NOMO-1 (cell line): ENCODE results near the gene PLCL1.
"Not testable (repeated sequence)": the region's sequence is repeated elsewhere in the genome, so short reads cannot be mapped to it uniquely, and the experiment has no call there.

Source experiments
- DNase-seq, 2 experiments: peaks; one replicate each; lab custom pipeline; 2025; ENCODE audit not compliant: unreplicated experiment in 2 of 2; lab: John Stamatoyannopoulos, UW

PLCL1 gene

GRCh38 chr2:197986977-197987376 lies 182.6 kb downstream of the PLCL1 start:
- DNase-seq, result no peak

- no peak for DNase-seq
Measured at GRCh38 chr2:197990356-197990755, 186.0 kb downstream of the PLCL1 start.

DNA sequence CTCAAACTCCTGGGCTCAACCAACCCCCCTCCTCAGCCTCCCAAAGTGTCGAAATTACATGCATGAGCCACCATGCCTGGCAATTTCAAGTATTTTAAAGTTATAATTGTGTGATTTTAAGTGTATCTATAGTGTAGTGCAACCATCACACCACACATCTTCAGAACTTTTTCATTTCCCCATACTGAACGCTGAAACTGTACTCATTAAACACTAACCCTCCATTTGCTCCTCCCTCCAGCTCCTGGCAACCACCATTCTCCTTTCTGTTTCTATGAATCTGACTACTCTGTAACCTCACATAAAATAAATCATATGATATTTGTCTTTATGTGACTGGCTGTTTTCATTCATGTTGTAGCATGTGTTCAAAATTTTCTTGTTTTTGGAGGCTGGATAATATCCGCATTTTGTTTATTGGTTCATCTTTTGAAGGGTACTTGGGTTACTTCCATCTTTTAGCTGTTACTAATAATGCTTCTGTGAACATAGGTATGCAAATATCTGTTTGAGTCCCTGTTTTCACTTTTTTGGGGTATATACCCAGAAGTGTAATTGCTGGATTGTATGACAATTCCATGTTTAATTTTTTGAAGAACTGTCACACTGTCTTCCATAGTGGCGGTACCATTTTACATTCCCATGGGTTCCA lies 188.2 kb downstream of the PLCL1 start:
- DNase-seq, result no peak

GRCh38 chr2:197993363-197993762 lies 189.0 kb downstream of the PLCL1 start:
- no peak for DNase-seq

- DNase-seq, result no peak
Measured at GRCh38 chr2:197993830-197994229, 189.4 kb downstream of the PLCL1 start.

GRCh38 chr2:197994751-197995150 lies 190.4 kb downstream of the PLCL1 start:
- DNase-seq, result no peak

GRCh38 chr2:197996583-197996982 lies 192.2 kb downstream of the PLCL1 start:
- DNase-seq, result no peak

GRCh38 chr2:197997083-197997541 lies 192.7 kb downstream of the PLCL1 start:
- DNase-seq, result no peak

- no peak for DNase-seq
Measured at GRCh38 chr2:197998702-197999101, 194.3 kb downstream of the PLCL1 start.

DNA sequence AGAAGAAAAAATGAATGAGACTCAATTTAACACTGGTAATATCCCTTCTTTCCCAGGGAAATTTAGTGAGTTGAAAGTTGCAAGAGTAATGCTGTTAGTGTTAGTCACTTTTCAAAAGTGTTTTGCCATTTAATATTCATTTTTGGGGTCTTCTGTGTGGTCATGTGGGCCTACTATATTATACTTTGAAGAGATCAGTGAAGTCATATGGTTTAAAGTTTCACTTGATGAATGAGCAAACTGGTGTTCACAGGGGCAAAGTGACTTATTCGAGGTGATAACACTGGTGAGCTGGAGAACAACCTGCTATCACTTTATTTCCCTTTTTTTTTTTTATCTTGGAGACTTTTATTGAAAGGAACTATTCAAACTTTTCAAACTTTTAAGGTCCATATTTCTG lies 196.0 kb downstream of the PLCL1 start:
- DNase-seq, result no peak

DNA sequence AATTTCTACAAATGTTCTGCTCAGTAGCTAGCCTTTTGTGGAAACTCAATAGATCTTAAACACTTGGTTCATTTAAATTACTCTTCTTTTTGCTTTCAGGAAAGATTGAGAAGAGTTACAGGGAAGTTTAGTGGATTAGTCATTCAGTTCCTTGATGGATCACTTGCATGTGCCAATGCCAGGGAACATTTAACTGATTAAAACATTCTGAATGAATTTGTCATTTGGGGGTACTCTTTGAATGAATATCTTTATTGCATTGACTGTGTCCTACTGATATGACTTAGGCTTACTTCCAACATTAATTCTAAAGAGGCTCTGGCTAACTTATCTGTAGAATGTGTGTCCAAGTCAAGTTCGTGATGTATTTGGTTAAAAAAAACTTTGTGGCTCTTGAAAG lies 199.8 kb downstream of the PLCL1 start:
- DNase-seq, result no peak

GRCh38 chr2:198004921-198005829 lies 200.8 kb downstream of the PLCL1 start:
- no peak for DNase-seq

DNA sequence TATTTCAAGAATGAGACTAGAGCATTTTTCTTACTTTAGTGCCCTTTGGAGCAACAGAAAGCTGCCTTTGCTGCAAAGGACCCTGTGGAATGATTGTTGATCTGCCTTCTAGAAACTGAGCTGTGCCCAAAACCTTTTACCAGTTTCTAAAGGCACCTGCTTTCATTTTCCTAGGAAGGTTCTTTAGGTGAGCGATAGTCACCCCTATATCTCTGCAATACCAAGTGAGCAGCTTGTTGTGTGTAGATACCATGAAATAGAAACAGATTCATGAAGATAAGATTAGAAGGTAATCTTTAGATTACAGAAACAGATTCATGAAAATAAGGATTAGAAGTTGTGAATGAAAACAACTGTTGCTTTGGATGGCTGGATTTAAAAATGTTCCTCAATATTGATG lies 202.3 kb downstream of the PLCL1 start:
- DNase-seq, result no peak

- DNase-seq, result no peak
Measured at GRCh38 chr2:198008230-198008629, 203.8 kb downstream of the PLCL1 start.

- DNase-seq, result no peak
Measured at GRCh38 chr2:198012025-198012424, 207.6 kb downstream of the PLCL1 start.

DNA sequence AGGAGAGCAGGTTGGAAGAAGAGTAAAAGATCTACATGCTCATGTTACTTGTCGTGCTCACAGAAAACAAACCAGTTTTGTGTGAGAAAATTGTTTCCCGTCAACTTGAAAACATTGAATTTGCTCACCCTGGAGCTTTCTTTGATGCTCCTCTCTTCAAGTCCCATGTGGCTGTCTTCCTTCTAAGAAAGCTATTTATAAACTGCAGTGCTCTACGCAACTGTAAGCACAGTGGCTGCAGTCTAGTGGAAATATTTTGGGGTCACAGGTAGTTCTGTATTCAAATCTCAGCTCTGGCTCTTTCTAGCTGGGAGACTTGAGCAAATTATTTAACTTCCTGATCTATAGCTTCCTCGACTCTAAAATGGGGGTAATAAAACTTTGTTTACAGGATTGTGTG lies 211.8 kb downstream of the PLCL1 start:
- DNase-seq, result no peak

DNA sequence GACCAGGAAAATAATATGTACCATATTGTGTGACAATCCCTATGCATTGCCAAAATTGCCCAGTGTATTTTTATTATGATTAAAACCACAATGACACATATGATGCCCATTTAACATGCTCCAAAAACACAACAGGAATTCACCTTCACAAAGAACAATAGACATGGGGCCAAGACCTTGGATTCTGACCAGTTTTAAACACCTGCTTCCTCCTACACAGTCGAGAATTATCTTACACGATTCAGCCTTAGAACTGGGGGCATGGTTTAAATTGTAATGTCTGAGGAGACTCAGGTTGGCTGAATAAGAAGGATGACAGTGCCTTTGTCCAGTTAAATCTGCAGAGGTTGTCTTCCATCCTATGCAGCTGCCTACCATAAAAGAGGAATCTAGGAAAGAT lies 212.7 kb downstream of the PLCL1 start:
- no peak for DNase-seq

GRCh38 chr2:198028955-198029354 lies 224.6 kb downstream of the PLCL1 start:
- no peak for DNase-seq

DNA sequence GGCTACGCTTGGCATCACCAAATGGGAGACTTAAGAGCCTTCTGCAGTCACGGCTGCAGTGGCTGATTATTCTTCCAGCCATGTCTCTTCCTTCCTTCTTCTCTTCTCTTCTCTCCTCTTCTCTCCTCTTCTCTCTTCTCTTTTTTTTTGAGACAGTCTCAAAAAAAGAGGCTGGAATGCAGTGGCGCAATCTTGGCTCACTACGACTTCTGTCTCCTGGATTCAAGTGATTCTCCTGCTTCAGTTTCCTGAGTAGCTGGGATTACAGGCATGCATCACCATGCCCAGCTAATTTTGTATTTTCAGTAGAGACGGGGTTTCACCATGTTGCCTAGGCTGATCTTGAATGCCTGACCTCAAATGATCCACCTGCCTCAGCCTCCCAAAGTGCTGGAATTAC lies 225.2 kb downstream of the PLCL1 start:
- not testable (repeated sequence) for DNase-seq

- no peak for DNase-seq
Measured at GRCh38 chr2:198033626-198034025, 229.2 kb downstream of the PLCL1 start.

- DNase-seq, result no peak
Measured at GRCh38 chr2:198036029-198036879, 231.9 kb downstream of the PLCL1 start.
